OCI-LY3 (cell line): Measurements from ENCODE around the gene LMTK3.

Source experiments
- EZH2phosphoT487 ChIP-seq: fragments of 200-600 bp; shearing (Covaris generic); IDR thresholded peaks from 2 replicates; pipeline ENCODE4 v1.6.1; 2018; ENCODE audit warnings: antibody characterized with exemption, mixed run types, low read depth
- TF ChIP-seq, protein P1 (sequence below): fragments of 200-600, 300-600 bp; sonication (generic); IDR thresholded peaks from 2 replicates; pipeline ENCODE4 v1.5.1; 2014; ENCODE audit warnings: antibody characterized with exemption, low read length, low read depth

DNA sequence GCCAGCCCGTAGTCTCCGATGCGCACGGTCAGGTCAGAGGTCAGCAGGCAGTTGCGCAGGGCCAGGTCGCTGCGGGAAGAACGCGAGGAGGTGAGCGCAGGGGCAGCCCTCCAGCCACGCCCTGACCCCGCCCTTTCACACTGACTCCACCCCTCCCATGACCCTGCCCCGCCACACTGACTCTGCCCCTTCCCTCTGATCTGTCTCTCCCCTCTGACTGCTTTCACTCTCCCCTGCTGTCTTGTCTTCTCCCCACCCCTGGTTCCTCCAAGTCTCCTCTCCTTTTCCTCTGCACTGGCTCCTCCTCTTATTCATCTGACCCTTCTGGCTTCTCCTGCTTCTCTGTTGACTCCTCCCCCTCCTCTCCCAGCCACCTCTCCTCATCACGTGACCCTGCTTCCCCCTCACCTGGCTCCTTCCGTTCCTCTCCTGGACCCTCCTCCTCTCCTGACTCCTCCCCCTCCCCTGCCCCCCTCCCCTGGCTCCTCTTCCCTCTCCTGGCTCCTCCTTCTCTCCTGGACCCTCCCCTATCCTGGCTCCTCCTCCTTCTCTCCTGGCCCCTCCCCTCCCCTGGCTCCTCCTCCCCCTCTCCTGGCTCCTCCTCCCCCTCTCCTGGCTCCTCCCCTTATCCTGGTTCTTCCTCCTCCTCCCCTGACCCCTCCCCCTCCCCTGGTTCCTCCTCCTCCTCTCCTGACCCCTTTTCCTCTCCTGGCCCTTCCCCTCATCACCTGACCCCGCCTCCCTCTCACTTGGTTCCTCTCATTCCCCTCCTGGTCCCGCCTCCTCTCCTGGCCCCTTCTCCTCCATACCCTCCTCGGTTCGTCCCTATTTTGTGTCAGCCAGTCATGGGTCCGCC, 9.9 kb downstream of the LMTK3 start:
- TF ChIP-seq, protein P1, sequence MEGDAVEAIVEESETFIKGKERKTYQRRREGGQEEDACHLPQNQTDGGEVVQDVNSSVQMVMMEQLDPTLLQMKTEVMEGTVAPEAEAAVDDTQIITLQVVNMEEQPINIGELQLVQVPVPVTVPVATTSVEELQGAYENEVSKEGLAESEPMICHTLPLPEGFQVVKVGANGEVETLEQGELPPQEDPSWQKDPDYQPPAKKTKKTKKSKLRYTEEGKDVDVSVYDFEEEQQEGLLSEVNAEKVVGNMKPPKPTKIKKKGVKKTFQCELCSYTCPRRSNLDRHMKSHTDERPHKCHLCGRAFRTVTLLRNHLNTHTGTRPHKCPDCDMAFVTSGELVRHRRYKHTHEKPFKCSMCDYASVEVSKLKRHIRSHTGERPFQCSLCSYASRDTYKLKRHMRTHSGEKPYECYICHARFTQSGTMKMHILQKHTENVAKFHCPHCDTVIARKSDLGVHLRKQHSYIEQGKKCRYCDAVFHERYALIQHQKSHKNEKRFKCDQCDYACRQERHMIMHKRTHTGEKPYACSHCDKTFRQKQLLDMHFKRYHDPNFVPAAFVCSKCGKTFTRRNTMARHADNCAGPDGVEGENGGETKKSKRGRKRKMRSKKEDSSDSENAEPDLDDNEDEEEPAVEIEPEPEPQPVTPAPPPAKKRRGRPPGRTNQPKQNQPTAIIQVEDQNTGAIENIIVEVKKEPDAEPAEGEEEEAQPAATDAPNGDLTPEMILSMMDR: no peak
- no peak for TF ChIP-seq EZH2phosphoT487
